ENCODE data around the gene CERCAM.
"Not testable (repeated sequence)": the region's sequence is repeated elsewhere in the genome, so short reads cannot be mapped to it uniquely, and the experiment has no call there.

- TF ChIP-seq CTCF (optimal IDR thresholded peaks at IDR 0.05 in 1 of 3, IDR thresholded peaks at IDR 0.05 in 1 of 3, conservative IDR thresholded peaks at IDR 0.05 in 1 of 3; ENCODE audit: extremely low read depth in 1 of 3, insufficient read depth in 2 of 3, low read length in 3 of 3); EZH2 (IDR thresholded peaks at IDR 0.05; ENCODE audit: low read length): not testable (repeated sequence)
Measured at GRCh38 chr9:128413728-128414127, 6.9 kb upstream of the CERCAM start.

Measured in keratinocyte (primary cell).